ENCODE results near the gene SLC25A11.

SLC25A11 gene

DNA sequence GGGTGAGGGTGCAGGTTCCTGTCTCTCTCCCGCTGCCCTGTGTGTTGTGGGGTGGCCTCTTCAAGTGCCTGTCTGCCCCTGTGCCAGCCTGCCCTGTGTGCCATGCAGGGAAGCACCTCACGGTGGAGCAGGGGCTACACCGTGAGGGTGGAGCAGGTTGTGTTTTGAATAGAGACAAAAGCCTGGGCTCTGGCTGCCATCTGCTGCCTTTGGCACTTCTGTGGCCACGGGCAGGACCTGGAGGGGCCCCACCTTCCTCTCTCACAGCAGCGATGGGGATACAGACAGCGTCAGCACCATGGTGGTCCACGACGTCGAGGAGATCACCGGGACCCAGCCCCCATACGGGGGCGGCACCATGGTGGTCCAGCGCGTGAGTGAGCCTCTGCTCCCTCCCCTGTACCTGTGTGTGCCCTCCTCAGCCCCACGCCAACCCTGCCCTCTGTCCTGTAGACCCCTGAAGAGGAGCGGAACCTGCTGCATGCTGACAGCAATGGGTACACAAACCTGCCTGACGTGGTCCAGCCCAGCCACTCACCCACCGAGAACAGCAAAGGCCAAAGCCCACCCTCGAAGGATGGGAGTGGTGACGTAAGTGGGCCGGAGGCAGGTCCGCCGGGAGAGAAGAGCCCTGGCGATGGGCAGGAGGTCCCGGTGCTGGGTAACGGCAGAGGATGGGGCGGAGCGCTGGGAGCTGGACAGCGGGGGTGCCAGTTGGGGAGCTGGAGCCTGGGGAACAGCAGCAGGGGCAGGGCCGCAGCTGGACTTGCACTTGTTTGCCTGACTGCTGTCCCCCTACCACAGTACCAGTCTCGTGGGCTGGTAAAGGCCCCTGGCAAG is 45.9 kb downstream of the SLC25A11 start:
- POLR2A ChIA-PET = no interaction called here
- TF ChIP-seq, protein P1, sequence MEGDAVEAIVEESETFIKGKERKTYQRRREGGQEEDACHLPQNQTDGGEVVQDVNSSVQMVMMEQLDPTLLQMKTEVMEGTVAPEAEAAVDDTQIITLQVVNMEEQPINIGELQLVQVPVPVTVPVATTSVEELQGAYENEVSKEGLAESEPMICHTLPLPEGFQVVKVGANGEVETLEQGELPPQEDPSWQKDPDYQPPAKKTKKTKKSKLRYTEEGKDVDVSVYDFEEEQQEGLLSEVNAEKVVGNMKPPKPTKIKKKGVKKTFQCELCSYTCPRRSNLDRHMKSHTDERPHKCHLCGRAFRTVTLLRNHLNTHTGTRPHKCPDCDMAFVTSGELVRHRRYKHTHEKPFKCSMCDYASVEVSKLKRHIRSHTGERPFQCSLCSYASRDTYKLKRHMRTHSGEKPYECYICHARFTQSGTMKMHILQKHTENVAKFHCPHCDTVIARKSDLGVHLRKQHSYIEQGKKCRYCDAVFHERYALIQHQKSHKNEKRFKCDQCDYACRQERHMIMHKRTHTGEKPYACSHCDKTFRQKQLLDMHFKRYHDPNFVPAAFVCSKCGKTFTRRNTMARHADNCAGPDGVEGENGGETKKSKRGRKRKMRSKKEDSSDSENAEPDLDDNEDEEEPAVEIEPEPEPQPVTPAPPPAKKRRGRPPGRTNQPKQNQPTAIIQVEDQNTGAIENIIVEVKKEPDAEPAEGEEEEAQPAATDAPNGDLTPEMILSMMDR (IDR thresholded peaks at IDR 0.05; ENCODE audit: control extremely low read depth, extremely low read depth, low read depth, missing control alignments) = no peak
- CTCF ChIA-PET = interaction anchor here (1.0 to 1.1 kb wide), 2 partner anchors 13 to 328 kb away, joined by 3 read pairs; no protein-coding TSS in a partner anchor
- no peak for DNase-seq (ENCODE audit: extremely low spot score)

DNA sequence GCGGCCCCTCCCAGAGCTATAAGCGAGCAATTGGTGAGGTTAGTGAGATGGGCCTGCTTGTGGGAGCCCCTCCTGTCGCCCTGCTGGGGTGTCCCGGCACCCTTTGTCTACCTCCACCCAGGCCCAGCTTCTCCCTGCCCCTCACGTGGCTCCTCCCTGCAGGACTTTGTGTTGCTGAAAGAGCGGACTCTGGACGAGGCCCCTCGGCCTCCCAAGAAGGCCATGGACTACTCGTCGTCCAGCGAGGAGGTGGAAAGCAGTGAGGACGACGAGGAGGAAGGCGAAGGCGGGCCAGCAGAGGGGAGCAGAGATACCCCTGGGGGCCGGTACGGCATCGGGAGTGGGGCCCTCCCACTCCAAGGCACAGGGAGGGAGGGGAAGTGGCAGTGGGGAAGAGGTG is 46.6 kb downstream of the SLC25A11 start:
- ChIA-PET POLR2A (no interaction called here), CTCF (no interaction called here)
- TF ChIP-seq, protein P1 (IDR thresholded peaks at IDR 0.05; ENCODE audit: control extremely low read depth, extremely low read depth, low read depth, missing control alignments) = no peak
- no peak for DNase-seq (ENCODE audit: extremely low spot score)

DNA sequence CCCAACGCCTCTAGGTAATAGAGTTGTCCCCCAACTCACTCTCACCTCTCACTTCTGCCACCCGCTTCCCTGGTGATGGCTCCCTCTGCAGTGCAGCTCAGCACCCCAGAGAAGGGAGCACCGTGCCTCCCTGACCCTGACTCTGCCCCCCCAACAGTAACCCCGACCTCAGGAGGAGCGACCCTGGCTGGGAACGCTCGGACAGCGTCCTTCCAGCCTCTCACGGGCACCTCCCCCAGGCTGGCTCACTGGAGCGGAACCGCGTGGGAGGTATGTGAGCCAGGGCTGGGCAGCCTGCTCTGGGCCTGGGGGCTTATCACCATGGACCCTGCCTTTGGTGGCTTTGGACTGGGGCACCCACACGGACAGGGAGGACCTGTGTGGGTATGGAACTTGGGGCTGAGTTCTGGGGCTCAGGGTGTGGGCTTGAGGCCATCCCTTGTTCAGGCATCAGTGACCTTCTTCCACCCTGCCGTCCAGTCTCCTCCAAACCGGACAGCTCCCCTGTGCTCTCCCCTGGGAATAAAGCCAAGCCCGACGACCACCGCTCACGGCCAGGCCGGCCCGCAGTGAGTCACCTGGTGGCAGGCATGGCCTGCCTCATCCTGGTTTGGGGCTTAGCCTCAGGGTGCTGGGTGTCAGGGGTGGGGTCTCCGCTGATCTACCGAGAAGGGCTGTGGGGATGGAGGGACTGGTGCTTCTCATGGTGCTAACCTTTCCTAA is 47.2 kb downstream of the SLC25A11 start:
- TF ChIP-seq, protein P1 (IDR thresholded peaks at IDR 0.05; ENCODE audit: control extremely low read depth, extremely low read depth, low read depth, missing control alignments) = no peak
- ChIA-PET CTCF (no interaction called here), POLR2A (no interaction called here)

DNA sequence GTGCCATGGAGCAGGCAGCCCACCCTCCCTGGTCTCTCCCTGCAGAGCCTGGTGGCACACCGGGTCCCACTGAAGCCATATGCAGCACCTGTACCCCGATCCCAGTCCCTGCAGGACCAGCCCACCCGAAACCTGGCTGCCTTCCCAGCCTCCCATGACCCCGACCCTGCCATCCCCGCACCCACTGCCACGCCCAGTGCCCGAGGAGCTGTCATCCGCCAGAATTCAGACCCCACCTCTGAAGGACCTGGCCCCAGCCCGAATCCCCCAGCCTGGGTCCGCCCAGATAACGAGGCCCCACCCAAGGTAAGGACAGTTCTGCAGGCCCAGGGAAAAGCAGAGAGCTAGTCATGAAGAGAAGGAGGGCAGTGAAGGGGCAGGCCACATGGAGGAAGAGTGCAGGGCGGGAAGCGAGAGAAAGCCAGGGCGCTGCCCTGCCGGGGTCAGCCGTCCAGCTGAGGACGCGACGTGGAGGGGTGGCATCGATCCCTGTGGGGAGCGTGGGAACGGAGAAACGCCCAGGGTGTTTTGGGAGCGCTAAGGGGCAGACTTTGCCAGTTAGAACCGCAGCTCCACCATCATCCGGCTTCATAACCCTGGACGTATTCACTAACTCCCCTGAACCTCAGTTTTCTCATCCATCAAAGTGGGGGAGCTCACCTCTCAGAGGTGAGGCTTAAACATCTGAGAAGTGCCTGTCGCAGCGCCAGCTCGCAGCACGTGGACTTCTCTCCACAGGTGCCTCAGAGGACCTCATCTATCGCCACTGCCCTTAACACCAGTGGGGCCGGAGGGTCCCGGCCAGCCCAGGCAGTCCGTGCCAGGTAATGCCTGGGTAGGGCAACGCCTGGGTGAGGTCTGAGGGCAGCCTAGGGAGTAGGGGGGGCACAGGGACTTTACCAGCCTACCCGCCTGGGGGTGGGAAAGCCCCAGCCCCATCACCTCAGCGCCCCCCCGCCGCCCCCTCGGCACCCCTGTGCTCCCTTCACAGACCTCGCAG is 48.1 kb downstream of the SLC25A11 start:
- POLR2A ChIA-PET = no interaction called here
- CTCF ChIA-PET = interaction anchor here (1.0 to 4.3 kb wide), 5 partner anchors 8 to 325 kb away, joined by 4 to 22 read pairs (median 5); partner anchors contain the start of genes ARRB2, C17orf107 and CHRNE
- DNase-seq (ENCODE audit: extremely low spot score) = no peak
- TF ChIP-seq, protein P1 (IDR thresholded peaks at IDR 0.05; ENCODE audit: control extremely low read depth, extremely low read depth, low read depth, missing control alignments) = no peak

More for the DNA sequence above, 47.2 kb downstream of the SLC25A11 start:
- DNase-seq (ENCODE audit: extremely low spot score) = no peak

DNA sequence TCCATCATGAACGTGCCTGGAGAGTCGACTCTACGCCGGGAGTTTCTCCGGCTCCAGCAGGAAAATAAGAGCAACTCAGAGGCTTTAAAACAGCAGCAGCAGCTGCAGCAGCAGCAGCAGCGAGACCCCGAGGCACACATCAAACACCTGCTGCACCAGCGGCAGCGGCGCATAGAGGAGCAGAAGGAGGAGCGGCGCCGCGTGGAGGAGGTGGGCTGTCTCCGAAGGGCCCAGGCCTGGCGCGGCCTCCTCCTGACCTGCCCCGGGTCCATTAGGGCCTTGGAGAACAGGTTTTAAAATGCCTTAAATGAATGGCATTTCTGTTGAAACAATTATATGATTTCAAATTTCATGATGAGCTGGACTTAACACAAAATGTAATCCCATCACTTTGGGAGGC is 52.3 kb downstream of the SLC25A11 start:
- no peak for DNase-seq (ENCODE audit: extremely low spot score)
- TF ChIP-seq, protein P1 (IDR thresholded peaks at IDR 0.05; ENCODE audit: control extremely low read depth, extremely low read depth, low read depth, missing control alignments) = no peak
- POLR2A ChIA-PET = no interaction called here

More for the DNA sequence above, 52.3 kb downstream of the SLC25A11 start:
- CTCF ChIA-PET = interaction anchor here (1.2 to 4.3 kb wide), 5 partner anchors 12 to 321 kb away, joined by 3 to 22 read pairs (median 12); partner anchors contain the start of gene C17orf107
